AG09309 (cell line): Measurements from ENCODE around the gene ZSCAN23.
A peak's percentile ranks its signal among the peaks of the same experiment; 100 is the strongest.

ENCODE experiments used
- DNase-seq: peaks from one replicate; pipeline ENCODE4 v3.0.0-alpha.2; 2010; ENCODE audit warnings: low read depth
- H3K4me3 ChIP-seq: 2 replicates; pipeline ENCODE4 v1.5.1; 2011; ENCODE audit warnings: mild to moderate bottlenecking, low read depth, low read length, moderate library complexity; ENCODE audit not compliant: control insufficient read depth
- CTCF ChIP-seq: IDR thresholded peaks from 2 replicates; pipeline ENCODE4 v1.5.1; 2011; ENCODE audit warnings: mild to moderate bottlenecking, low read depth, low read length, inconsistent platforms; ENCODE audit not compliant: insufficient read depth, control insufficient read depth; ENCODE audit errors: missing control alignments

The ZSCAN23 gene

GRCh38 chr6:28383235-28384142 lies 59.8 kb downstream of the ZSCAN23 start:
- TF ChIP-seq CTCF, result peak; percentile 9
- DNase-seq, result no peak
- peak overlapping the region; percentile 24 for H3K4me3 ChIP-seq
